ENCODE results near the gene ERN2.

DNA sequence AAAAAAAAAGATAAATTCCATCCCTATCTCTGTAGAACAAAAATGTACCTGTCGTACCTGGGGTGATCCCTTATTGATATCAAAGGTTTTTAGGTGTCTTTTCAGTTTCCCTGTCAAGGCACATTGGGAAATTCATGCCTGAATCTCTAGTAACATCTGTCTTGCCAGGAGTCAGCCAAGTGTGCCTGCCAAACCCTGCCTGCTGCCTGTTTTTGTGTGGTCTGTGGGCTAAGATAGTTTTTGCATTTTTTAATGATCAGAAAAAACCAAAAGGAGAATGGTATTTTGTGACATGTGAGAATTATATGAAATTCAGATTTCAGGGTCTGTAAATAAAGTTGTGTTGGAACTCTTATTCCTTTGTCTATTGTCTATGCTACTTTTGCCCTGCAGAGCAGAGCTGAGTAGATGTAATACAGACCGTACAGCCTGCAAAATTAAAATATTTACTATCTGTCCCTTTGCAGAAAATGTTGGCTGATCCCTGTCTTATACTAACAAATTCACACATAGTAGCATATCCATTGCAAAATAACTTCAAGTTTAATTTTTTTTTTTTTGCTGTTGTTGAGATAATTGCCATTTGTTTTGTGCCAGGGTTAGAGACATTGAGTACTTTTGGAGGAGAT is 28.8 kb upstream of the ERN2 start:
- TF ChIP-seq POLR2G (IDR thresholded peaks at IDR 0.05; ENCODE audit: low read depth, low read length) (no peak), ZNF175 (CRISPR knock-in tag; IDR thresholded peaks at IDR 0.05; ENCODE audit: low read depth) (no peak)
- TF ChIP-seq, protein P1, sequence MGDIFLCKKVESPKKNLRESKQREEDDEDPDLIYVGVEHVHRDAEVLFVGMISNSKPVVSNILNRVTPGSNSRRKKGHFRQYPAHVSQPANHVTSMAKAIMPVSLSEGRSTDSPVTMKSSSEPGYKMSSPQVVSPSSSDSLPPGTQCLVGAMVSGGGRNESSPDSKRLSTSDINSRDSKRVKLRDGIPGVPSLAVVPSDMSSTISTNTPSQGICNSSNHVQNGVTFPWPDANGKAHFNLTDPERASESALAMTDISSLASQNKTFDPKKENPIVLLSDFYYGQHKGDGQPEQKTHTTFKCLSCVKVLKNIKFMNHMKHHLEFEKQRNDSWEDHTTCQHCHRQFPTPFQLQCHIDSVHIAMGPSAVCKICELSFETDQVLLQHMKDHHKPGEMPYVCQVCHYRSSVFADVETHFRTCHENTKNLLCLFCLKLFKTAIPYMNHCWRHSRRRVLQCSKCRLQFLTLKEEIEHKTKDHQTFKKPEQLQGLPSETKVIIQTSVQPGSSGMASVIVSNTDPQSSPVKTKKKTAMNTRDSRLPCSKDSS (IDR thresholded peaks at IDR 0.05; ENCODE audit: low read depth, partially characterized antibody), result no peak
